Cardiac septum (tissue), 1 donor: ENCODE results near the gene IGSF23. TPM values are rescaled to one million over a fixed set of nuclear protein-coding genes. Genes with fewer than 3 reads are reported as not detected.
"Not testable (repeated sequence)": the region's sequence is repeated elsewhere in the genome, so short reads cannot be mapped to it uniquely, and the experiment has no call there.

ENCODE experiments used
- DNase-seq: peaks from one replicate; pipeline ENCODE4 v3.0.0-alpha.2; 2020; ENCODE audit warnings: low spot score
- intact Hi-C: fragments of 100-400 bp; cut with DNase I; formaldehyde crosslinking; loops from one replicate; pipeline ENCODE4 v1.14.0; 2022
- total RNA-seq: library from RNA; stranded (reverse); fragmentation: NEBNext Ultra II Directional; extraction: Animal tissue kit (Norgen Biotek cat#: 25700); gene quantifications from one replicate; pipeline ENCODE4 v1.2.1, GENCODE V29; 2021
- donor health status: DM: no; HTN: no; CAD: no.

IGSF23 gene
- total RNA-seq, 1 donor from 2014 or later: not detected

DNA sequence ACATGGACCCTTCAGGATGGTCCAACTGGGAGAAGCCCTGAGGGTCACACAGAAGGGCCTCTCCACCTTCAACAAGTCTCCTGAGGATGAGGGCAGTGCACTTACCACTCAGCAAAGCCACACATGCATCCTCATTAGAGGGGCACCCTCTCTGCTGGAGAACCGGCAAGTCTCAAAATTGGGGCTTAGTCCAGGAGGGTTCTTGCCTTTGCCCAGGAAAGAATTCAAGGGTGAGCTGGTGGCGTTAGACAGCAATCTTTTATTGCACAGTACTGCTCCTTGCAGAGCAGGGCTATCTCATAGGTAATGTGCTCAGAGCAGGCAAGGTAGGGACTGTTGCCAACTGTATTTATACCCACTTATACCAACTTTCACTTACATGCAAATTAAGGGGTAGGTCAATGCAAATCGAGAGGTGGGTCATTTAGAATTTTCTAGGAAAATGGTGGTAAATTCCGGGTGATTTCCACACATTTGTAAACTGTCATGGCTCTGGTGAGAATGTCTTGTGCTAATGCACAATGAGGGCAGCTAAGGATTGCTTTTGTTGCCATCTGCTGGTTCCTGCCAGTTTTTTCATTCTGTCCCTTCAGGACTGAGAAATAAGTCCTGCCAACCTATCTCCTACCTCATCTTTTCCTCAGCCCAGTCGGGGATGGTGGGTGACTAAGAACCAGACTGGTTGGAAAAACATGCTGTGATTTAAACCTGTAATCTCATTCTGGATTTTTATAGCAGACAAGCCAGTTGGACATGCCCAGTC, 27.8 kb upstream of the IGSF23 start:
- intact Hi-C loops: no loop called here
- no peak for DNase-seq

- intact Hi-C loops: no loop called here
- DNase-seq: no peak
Measured at GRCh38 chr19:44587963-44588770, 25.2 kb upstream of the IGSF23 start.

DNA sequence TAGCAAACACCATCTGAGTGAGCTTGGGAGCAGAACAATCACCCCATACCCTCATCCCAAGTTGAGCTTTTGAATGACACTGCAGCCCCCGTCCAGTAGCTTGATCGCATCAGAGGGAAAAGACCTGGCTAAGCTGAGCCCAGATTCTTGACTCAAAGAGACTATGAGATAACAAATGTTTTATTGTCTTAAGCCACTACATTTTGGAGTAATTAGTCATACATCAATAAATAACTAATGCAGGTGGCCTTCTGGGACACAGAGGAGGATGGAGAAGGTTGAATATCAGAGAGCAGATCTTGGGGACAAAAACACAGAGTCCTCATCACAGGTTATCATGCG, 24.6 kb upstream of the IGSF23 start:
- intact Hi-C loops: no loop called here
- no peak for DNase-seq

- intact Hi-C loops: no loop called here
Measured at GRCh38 chr19:44590245-44591059, 22.9 kb upstream of the IGSF23 start.

GRCh38 chr19:44591340-44591993, 21.9 kb upstream of the IGSF23 start:
- intact Hi-C loops, DNase-seq: not testable (repeated sequence)

More at GRCh38 chr19:44590245-44591059, 22.9 kb upstream of the IGSF23 start:
- DNase-seq: no peak

DNA sequence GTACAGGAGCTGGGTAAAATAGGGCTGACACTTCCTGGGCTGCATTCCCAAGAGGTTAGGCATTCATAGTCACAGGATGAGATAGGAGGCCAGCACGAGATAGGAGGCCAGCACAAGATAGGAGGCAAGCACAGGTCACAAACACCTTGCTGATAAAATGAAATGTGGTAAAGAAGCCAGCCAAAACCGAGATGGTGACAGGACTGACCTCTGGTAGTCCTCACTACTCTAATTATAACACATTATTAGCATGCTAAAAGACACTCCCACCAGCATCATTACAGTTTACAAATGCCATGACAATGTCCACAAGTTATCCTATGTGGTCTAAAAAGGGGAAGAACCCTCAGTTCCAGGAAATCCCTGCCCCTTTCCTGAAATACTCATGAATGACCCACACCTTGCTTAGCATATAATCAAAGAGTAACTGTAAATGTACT, 20.9 kb upstream of the IGSF23 start:
- DNase-seq: no peak
- intact Hi-C loops: no loop called here

DNA sequence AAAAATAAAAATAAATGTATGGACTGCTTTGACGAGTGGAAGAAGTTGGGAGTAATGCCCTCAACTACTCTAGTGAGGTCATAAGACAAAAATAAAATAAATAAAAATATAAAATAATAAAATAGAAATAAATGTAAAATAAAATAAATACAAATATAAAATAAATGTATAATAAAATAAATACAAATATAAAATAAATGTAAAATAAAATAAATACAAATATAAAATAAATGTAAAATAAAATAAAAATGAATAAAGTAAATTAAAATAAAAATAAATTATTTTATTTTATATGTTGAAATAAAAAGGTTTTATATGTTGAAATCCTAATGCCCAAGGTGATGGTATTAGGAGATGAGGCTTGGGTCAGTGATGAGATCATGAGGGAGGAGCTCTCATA, 20.1 kb upstream of the IGSF23 start:
- no peak for DNase-seq
- intact Hi-C loops: no loop called here

DNA sequence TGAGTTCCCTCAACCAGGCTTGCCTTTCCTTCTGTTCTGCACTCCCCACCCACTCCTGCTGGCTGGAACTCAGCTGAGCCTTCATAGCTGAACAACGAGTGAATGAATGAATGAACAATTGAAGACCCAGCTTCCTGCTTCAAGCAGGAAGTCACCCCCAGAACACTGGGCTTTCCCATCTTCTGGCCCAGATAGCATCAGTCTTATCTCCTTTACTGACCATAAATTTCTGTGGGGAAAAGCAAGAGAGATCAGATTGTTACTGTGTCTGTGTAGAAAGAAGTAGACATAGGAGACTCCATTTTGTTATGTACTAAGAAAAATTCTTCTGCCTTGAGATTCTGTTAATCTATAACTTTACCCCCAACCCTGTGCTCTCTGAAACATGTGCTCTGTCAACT, 19.5 kb upstream of the IGSF23 start:
- intact Hi-C loops, DNase-seq: not testable (repeated sequence)

DNA sequence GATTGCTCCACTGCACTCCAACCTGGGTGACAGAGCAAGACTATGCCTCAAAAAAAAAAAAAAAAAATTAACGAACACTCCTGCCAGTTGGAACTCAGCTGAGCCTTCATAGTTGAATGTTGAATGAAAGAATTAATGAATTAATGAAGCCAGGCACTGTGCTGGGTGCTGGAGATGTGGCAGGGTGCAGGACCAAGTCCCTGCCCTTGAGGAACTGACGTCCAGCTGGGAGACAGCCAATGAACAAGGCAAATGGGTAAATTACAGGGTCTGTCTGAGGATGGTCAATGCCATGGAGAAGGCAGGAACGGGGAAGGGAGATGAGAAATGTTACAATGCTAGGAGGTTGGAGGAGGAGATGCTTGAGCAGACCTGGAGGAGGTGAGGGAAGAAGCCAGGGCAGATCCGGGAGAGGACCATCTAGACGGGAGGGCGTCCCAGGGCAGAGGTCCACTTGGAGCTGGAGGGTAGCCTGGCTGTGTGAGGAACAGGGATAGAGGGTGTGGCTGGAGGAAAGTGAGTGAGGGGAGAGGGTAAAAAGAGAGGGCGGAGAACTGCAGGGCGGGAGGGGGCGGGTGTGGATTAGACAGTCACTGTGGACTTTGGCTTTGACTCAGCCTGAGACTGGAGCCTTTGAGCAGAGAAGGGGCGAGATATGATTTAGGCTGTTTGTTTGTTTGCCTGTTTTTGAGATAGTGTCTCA, 16.8 kb upstream of the IGSF23 start:
- intact Hi-C loops: no loop called here
- no peak for DNase-seq

- DNase-seq: no peak
- intact Hi-C loops: no loop called here
Measured at GRCh38 chr19:44597131-44597491, 16.3 kb upstream of the IGSF23 start.

- DNase-seq: no peak
- intact Hi-C loops: no loop called here
Measured at GRCh38 chr19:44598355-44598754, 15.0 kb upstream of the IGSF23 start.

DNA sequence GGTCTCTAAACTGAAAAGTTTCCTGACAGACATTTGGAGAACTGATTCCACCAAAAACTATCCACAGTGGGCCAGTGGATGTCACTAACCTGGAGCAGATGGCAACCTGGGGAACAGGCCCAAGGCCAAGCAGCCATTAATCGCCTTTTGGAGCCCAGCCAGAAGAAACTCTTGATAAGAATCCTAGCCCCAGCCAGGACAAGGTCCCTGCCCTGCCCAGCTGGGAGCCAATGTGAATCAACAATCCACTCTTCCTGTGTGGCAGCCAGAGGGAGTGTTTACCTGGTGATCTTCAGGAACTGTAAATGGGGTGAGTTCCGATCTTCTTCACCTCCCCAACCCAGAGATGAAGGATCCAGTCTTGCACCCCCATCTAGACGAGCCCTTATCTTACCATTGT, 14.5 kb upstream of the IGSF23 start:
- intact Hi-C loops: no loop called here
- no peak for DNase-seq

- intact Hi-C loops: no loop called here
- no peak for DNase-seq
Measured at GRCh38 chr19:44600466-44600865, 12.9 kb upstream of the IGSF23 start.

- intact Hi-C loops: no loop called here
- DNase-seq: no peak
Measured at GRCh38 chr19:44602081-44602480, 11.3 kb upstream of the IGSF23 start.

GRCh38 chr19:44603201-44603945, 10.0 kb upstream of the IGSF23 start:
- intact Hi-C loops: no loop called here

DNA sequence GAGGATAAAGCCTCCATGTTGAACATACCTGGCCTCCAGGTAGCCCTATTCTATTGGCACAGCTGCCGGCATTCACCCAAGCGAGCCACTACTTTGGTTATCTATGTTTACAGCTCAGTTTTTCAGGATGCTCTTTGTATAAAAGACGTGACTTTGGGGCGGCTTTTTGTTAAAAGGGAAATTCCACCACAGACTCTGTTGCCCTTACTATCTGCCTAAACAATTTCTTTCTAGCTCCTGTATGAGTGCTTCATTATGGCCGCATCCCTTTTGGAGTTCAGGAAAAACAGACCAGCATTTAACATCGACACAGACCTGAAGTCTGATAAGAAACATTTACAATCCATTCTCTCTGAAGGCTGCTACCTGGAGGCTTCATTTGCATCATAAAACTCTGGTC, 9.1 kb upstream of the IGSF23 start:
- DNase-seq: no peak
- intact Hi-C loops: no loop called here

More at GRCh38 chr19:44603201-44603945, 10.0 kb upstream of the IGSF23 start:
- DNase-seq: no peak

- intact Hi-C loops: no loop called here
- no peak for DNase-seq
Measured at GRCh38 chr19:44605547-44605946, 7.8 kb upstream of the IGSF23 start.

DNA sequence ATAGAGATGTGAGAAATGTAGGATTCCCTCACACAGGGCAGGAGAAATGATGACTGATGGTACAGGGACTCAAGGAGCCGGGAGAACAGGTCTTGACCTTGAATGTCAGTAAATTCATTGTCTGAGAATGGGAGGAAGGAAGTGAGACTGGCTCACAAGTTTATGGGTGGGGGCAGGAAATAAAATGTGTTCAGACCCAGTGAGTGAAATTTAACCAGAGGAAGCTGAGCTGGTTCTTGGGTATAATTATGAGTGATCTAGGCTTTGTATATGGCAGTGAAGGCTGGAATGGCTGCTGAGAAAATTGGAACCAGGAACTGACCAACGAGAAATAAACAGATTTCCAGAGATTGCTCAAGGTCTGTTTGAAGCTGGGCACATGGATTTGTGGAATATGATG, 6.3 kb upstream of the IGSF23 start:
- intact Hi-C loops: no loop called here
- no peak for DNase-seq
